Prostate gland (tissue), 2 donors: Measurements from ENCODE around the gene BTG1. TPM values are rescaled to one million over a fixed set of nuclear protein-coding genes. Genes with fewer than 3 reads are reported as not detected.

Experiments
- DNase-seq: peaks from one replicate; pipeline ENCODE4 v3.0.0-alpha.2; 2019; ENCODE audit warnings: low spot score
- H3K27ac ChIP-seq, 2 donors: fragments of 200-600 bp; sonication (generic); 2 replicates each; pipeline ENCODE4 v1.5.1; 2017 to 2019
- H3K27me3 ChIP-seq: fragments of 200-600 bp; sonication (generic); replicated peaks from 2 replicates; pipeline ENCODE4 v1.5.1; 2019; ENCODE audit not compliant: insufficient read depth
- H3K36me3 ChIP-seq, 2 donors: fragments of 200-600 bp; sonication (generic); 1 replicate in 1 of 2; 2 replicates in 1 of 2; pipeline versions ENCODE4 v1.5.1 to v1.8.1; 2017 to 2019
- H3K4me1 ChIP-seq: fragments of 200-600 bp; sonication (generic); replicated peaks from 2 replicates; pipeline ENCODE4 v1.5.1; 2019
- H3K4me3 ChIP-seq, 2 donors: fragments of 200-600 bp; sonication (generic); 2 replicates each; pipeline ENCODE4 v1.5.1; 2017 to 2019
- H3K9me3 ChIP-seq: fragments of 200-600 bp; sonication (generic); 2 replicates; pipeline ENCODE4 v1.5.1; 2017
- POLR2A ChIP-seq: fragments of 450-650 bp; IDR thresholded peaks from one replicate; pipeline ENCODE4 v1.6.1; 2016; ENCODE audit warnings: antibody characterized with exemption, mild to moderate bottlenecking
- POLR2AphosphoS5 ChIP-seq: sonication (generic); formaldehyde crosslinking; IDR thresholded peaks from one replicate; pipeline ENCODE4 v1.6.1; 2017; ENCODE audit warnings: antibody characterized with exemption
- WGBS: methylation state at CpG from one replicate; pipeline ENCODE4 v1.1.5; 2018; 5-methylcytosine and 5-hydroxymethylcytosine counted together
- intact Hi-C: fragments of 100-400 bp; cut with DNase I; formaldehyde crosslinking; loops from one replicate; pipeline ENCODE4 v1.14.2; 2022
- total RNA-seq, 2 donors: library from RNA; depleted of rRNA; stranded (reverse); fragments of >200 nt; gene quantifications; one replicate each; pipeline ENCODE4 v1.1.0, GENCODE V29; 2016
- TF ChIP-seq, protein P1 (sequence below), 4 experiments: fragments of 200-600 bp in 2 of 4; fragments of 450-650 bp in 2 of 4; sonication (generic) in 2 of 4; IDR thresholded peaks; 1 replicate in 3 of 4; 2 replicates in 1 of 4; pipeline ENCODE4 v1.5.1; 2016 to 2019; ENCODE audit warnings: antibody characterized with exemption in 4 of 4, mild to moderate bottlenecking in 2 of 4, moderate library complexity in 2 of 4

Gene BTG1
- total RNA-seq, 2 donors from 2014 or later: 52.7 to 56.9 TPM

DNA sequence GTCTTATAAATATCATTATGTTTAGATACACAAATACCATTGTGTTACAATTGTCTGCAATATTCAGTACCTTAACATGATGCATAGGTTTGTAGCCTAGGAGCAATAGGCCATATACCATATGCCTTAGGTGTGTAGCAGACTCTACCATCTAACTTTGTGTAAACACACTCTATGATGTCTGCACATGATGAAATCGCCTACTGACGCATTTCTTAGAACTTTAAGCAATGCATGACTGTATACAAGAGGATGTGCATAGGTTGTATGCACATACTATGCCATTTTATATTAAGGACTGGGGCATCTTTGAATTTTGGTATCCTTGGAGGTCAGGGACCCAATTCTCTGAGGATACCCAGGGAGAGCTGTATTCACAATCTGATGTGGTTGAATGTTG lies 10.1 kb upstream of the BTG1 start:
- no peaks in the 10 kb centered on the region for H3K9me3 ChIP-seq
- WGBS: 100% methylated on average over 2 of the region's 2 CpGs
- H3K27ac ChIP-seq: no peak overlapping the region
- no peak overlapping the region for H3K4me3 ChIP-seq
- H3K27me3 ChIP-seq: no peaks in the 10 kb centered on the region
- H3K36me3 ChIP-seq: no peaks in the 10 kb centered on the region
- intact Hi-C loops: no loop called here
- no peaks in the 10 kb centered on the region for H3K4me1 ChIP-seq
- DNase-seq: no peak
- TF ChIP-seq POLR2AphosphoS5 (no peak), POLR2A (no peak)
- TF ChIP-seq, protein P1, sequence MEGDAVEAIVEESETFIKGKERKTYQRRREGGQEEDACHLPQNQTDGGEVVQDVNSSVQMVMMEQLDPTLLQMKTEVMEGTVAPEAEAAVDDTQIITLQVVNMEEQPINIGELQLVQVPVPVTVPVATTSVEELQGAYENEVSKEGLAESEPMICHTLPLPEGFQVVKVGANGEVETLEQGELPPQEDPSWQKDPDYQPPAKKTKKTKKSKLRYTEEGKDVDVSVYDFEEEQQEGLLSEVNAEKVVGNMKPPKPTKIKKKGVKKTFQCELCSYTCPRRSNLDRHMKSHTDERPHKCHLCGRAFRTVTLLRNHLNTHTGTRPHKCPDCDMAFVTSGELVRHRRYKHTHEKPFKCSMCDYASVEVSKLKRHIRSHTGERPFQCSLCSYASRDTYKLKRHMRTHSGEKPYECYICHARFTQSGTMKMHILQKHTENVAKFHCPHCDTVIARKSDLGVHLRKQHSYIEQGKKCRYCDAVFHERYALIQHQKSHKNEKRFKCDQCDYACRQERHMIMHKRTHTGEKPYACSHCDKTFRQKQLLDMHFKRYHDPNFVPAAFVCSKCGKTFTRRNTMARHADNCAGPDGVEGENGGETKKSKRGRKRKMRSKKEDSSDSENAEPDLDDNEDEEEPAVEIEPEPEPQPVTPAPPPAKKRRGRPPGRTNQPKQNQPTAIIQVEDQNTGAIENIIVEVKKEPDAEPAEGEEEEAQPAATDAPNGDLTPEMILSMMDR (IDR thresholded peaks at IDR 0.05): no peak

DNA sequence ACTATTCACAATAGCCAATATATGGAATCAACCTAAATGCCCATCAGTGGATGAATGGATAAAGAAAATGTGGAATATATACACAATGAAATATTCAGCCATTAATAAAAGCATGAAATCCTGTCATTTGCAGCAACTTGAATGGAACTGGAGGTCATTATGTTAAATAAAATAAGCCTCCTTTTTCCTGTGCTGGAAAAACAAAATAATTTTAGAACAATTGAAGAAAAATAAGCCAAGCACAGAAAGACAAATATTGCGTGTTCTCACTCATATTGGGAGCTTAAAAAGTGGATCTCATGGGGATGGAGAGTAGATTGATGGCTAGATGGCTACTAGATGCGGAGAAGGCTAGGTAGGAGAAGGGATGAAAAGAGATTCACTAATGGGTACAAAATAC lies 6.3 kb upstream of the BTG1 start:
- TF ChIP-seq POLR2AphosphoS5: no peak
- TF ChIP-seq, protein P1 (IDR thresholded peaks at IDR 0.05): no peak
- TF ChIP-seq POLR2A: no peak
- H3K27me3 ChIP-seq: no peaks in the 10 kb centered on the region
- no peak for DNase-seq
- 90% methylated on average over 2 of the region's 2 CpGs for WGBS
- no peak overlapping the region for H3K4me3 ChIP-seq
- no peaks in the 10 kb centered on the region for H3K9me3 ChIP-seq
- intact Hi-C loops: no loop called here
- no peaks in the 10 kb centered on the region for H3K4me1 ChIP-seq
- no peak overlapping the region for H3K27ac ChIP-seq
- H3K36me3 ChIP-seq: no peaks in the 10 kb centered on the region

- no peak for TF ChIP-seq POLR2AphosphoS5
- TF ChIP-seq, protein P1 (IDR thresholded peaks at IDR 0.05): no peak
- TF ChIP-seq POLR2A: no peak
- Histone ChIP-seq H3K36me3 (no peaks in the 10 kb centered on the region), H3K4me3 (no peak overlapping the region), H3K9me3 (no peaks in the 10 kb centered on the region), H3K4me1 (no peaks in the 10 kb centered on the region), H3K27me3 (no peaks in the 10 kb centered on the region), H3K27ac (no peak overlapping the region)
- no peak for DNase-seq
- intact Hi-C loops: loop anchor here (5.0 to 10.0 kb wide), 3 partner anchors 93 to 575 kb away; no protein-coding TSS in a partner anchor
- WGBS: 96% methylated on average over 8 of the region's 8 CpGs
Observed at GRCh38 chr12:92149563-92149962, 3.9 kb upstream of the BTG1 start.

- 41% methylated on average over 3 of the region's 3 CpGs for whole genome bisulfite sequencing
- no peak overlapping the region for H3K27ac ChIP-seq
- no peaks in the 10 kb centered on the region for H3K4me1 ChIP-seq
- no peak for DNase-seq
- no peaks in the 10 kb centered on the region for H3K9me3 ChIP-seq
- no peaks in the 10 kb centered on the region for H3K27me3 ChIP-seq
- H3K4me3 ChIP-seq: no peak overlapping the region
- intact Hi-C loops: loop anchor here (5.0 to 10.0 kb wide), 3 partner anchors 95 to 573 kb away; no protein-coding TSS in a partner anchor
- no peaks in the 10 kb centered on the region for H3K36me3 ChIP-seq
- no peak for TF ChIP-seq POLR2AphosphoS5
- TF ChIP-seq, protein P1 (IDR thresholded peaks at IDR 0.05): no peak
- no peak for TF ChIP-seq POLR2A
Observed at GRCh38 chr12:92147491-92147890, 1.8 kb upstream of the BTG1 start.

DNA sequence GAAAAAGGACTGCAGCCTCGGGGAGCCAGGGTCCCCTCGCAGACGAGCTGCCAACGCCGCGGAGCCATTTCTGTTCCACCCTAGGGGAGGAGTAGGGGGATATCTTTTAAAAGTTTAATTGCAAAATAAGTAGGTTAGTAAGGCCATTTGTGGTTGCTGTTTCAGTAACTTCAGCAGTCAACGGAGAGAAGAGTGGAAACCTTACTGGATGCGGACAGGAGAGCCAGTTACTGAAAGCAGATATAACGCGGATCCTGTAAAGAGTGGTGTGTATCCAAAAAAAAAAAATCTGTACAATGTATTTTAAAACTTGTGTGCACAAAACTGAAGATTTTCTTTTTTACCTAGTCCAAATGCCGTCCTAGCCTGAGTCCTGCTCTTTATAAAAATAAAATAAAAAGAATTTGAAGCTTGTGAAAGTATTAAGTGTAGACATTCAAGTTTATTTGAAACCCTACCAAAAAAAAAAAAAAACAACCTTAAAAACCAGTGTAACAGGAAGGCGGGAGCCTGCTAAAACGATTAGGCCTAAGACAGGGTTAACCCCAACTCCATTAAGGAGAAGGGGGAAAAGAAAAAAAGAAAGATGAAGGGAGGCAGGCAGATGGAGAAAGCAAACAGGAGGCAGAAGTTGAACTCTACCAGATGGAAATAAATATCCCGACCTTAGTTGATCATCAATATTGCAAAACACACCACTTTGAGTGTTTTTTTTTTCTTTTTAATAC lies 1.0 kb upstream of the BTG1 start:
- intact Hi-C loops: loop anchor here (5.0 to 10.0 kb wide), 3 partner anchors 96 to 572 kb away; no protein-coding TSS in a partner anchor
- no peaks in the 10 kb centered on the region for H3K4me1 ChIP-seq
- 2% methylated on average over 14 of the region's 14 CpGs for WGBS
- TF ChIP-seq, protein P1 (IDR thresholded peaks at IDR 0.05): no peak
- TF ChIP-seq POLR2A (no peak), POLR2AphosphoS5 (no peak)
- H3K36me3 ChIP-seq: no peaks in the 10 kb centered on the region
- DNase-seq: no peak
- H3K27me3 ChIP-seq: no peaks in the 10 kb centered on the region
- H3K9me3 ChIP-seq: no peaks in the 10 kb centered on the region
- H3K4me3 ChIP-seq: peak overlapping the region; percentile 59 to 77
- peak overlapping the region; percentile 95 to 98 for H3K27ac ChIP-seq
